Measurements from ENCODE around the gene WIF1. TPM values are rescaled to one million over a fixed set of nuclear protein-coding genes. Genes with fewer than 3 reads are reported as not detected.

The WIF1 gene
- total RNA-seq, 3 donors from 2014 or later (not counting 1 experiment from before 2014, with no cell fraction given), result not detected

GRCh38 chr12:65045269-65045668, 75.8 kb downstream of the WIF1 start:
- no peak for TF ChIP-seq CTCF (IDR thresholded peaks at IDR 0.05)
- no peaks in the 10 kb centered on the region for H3K36me3 ChIP-seq (ENCODE audit: control insufficient read depth, insufficient read depth, low read length)
- no peaks in the 10 kb centered on the region for H3K9me3 Mint-ChIP-seq
- no peak overlapping the region for H3K27ac Mint-ChIP-seq
- H3K27me3 ChIP-seq (ENCODE audit: control insufficient read depth, insufficient read depth, low read length), result peaks cover 3% of the 10 kb centered on the region
- no peak overlapping the region for H3K27ac ChIP-seq (ENCODE audit: low read length)
- peaks cover 17 to 24% of the 10 kb centered on the region in 2 donors for H3K27me3 Mint-ChIP-seq (ENCODE audit: low read depth in 2 of 2)
- no peak overlapping the region for H3K4me3 Mint-ChIP-seq
- no peaks in the 10 kb centered on the region for H3K9me3 ChIP-seq (ENCODE audit: control insufficient read depth, insufficient read depth, low read length)
- intact Hi-C loops (cut with micrococcal nuclease), result no loop called here
- H3K4me1 ChIP-seq (ENCODE audit: control insufficient read depth, insufficient read depth, low read length), result no peaks in the 10 kb centered on the region
- H3K4me3 ChIP-seq (ENCODE audit: low read length), result no peak overlapping the region
- 88% methylated on average over 3 of the region's 4 CpGs for WGBS (ENCODE audit: insufficient coverage)
- ATAC-seq (no peak), DNase-seq (no peak)
- no peaks in the 10 kb centered on the region for H3K4me1 Mint-ChIP-seq
- no peaks in the 10 kb centered on the region for H3K36me3 Mint-ChIP-seq

GRCh38 chr12:65039301-65039700, 81.8 kb downstream of the WIF1 start:
- ATAC-seq (no peak), DNase-seq (no peak)
- 88% methylated on average over 2 of the region's 2 CpGs for WGBS (ENCODE audit: insufficient coverage)
- Mint-ChIP-seq H3K27ac (no peak overlapping the region), H3K27me3 (ENCODE audit: low read depth in 2 of 2) (peaks cover 4 to 5% of the 10 kb centered on the region in 2 donors), H3K4me3 (no peak overlapping the region), H3K4me1 (no peaks in the 10 kb centered on the region), H3K9me3 (no peaks in the 10 kb centered on the region), H3K36me3 (no peaks in the 10 kb centered on the region)
- H3K9me3 ChIP-seq (ENCODE audit: control insufficient read depth, insufficient read depth, low read length), result no peaks in the 10 kb centered on the region
- no peaks in the 10 kb centered on the region for H3K4me1 ChIP-seq (ENCODE audit: control insufficient read depth, insufficient read depth, low read length)
- H3K27me3 ChIP-seq (ENCODE audit: control insufficient read depth, insufficient read depth, low read length), result peaks cover 3% of the 10 kb centered on the region
- no peak overlapping the region for H3K4me3 ChIP-seq (ENCODE audit: low read length)
- TF ChIP-seq CTCF (IDR thresholded peaks at IDR 0.05), result no peak
- no peaks in the 10 kb centered on the region for H3K36me3 ChIP-seq (ENCODE audit: control insufficient read depth, insufficient read depth, low read length)
- intact Hi-C loops (cut with micrococcal nuclease), result no loop called here
- no peak overlapping the region for H3K27ac ChIP-seq (ENCODE audit: low read length)

- H3K4me3 ChIP-seq (ENCODE audit: low read length), result no peak overlapping the region
- no peaks in the 10 kb centered on the region for H3K4me1 ChIP-seq (ENCODE audit: control insufficient read depth, insufficient read depth, low read length)
- Mint-ChIP-seq H3K9me3 (no peaks in the 10 kb centered on the region), H3K36me3 (no peaks in the 10 kb centered on the region), H3K4me3 (no peak overlapping the region), H3K4me1 (no peaks in the 10 kb centered on the region), H3K27me3 (ENCODE audit: low read depth in 2 of 2) (peaks cover 10 to 21% of the 10 kb centered on the region in 2 donors), H3K27ac (no peak overlapping the region)
- no peak for DNase-seq
- WGBS (ENCODE audit: insufficient coverage), result no CpG with 5 or more reads among the region's 2 CpGs
- peaks cover 2% of the 10 kb centered on the region for H3K27me3 ChIP-seq (ENCODE audit: control insufficient read depth, insufficient read depth, low read length)
- no peak overlapping the region for H3K27ac ChIP-seq (ENCODE audit: low read length)
- TF ChIP-seq CTCF (IDR thresholded peaks at IDR 0.05), result no peak
- no peaks in the 10 kb centered on the region for H3K36me3 ChIP-seq (ENCODE audit: control insufficient read depth, insufficient read depth, low read length)
- no peak for ATAC-seq
- no peaks in the 10 kb centered on the region for H3K9me3 ChIP-seq (ENCODE audit: control insufficient read depth, insufficient read depth, low read length)
- intact Hi-C loops (cut with micrococcal nuclease), result no loop called here
Measured at GRCh38 chr12:65025136-65025535, 96.0 kb downstream of the WIF1 start.

- no peaks in the 10 kb centered on the region for H3K9me3 Mint-ChIP-seq
- no peak for TF ChIP-seq CTCF (IDR thresholded peaks at IDR 0.05)
- Histone ChIP-seq H3K4me3 (ENCODE audit: low read length) (no peak overlapping the region), H3K27me3 (ENCODE audit: control insufficient read depth, insufficient read depth, low read length) (peaks cover 2% of the 10 kb centered on the region), H3K27ac (ENCODE audit: low read length) (no peak overlapping the region), H3K36me3 (ENCODE audit: control insufficient read depth, insufficient read depth, low read length) (no peaks in the 10 kb centered on the region), H3K4me1 (ENCODE audit: control insufficient read depth, insufficient read depth, low read length) (no peaks in the 10 kb centered on the region), H3K9me3 (ENCODE audit: control insufficient read depth, insufficient read depth, low read length) (no peaks in the 10 kb centered on the region)
- H3K4me1 Mint-ChIP-seq, result no peaks in the 10 kb centered on the region
- H3K36me3 Mint-ChIP-seq, result no peaks in the 10 kb centered on the region
- ATAC-seq (no peak), DNase-seq (no peak)
- 93% methylated on average over 2 of the region's 2 CpGs for WGBS (ENCODE audit: insufficient coverage)
- H3K4me3 Mint-ChIP-seq, result no peak overlapping the region
- H3K27ac Mint-ChIP-seq, result no peak overlapping the region
- intact Hi-C loops (cut with micrococcal nuclease), result no loop called here
- peaks cover 6 to 12% of the 10 kb centered on the region in 2 donors for H3K27me3 Mint-ChIP-seq (ENCODE audit: low read depth in 2 of 2)
Measured at GRCh38 chr12:65023485-65023884, 97.6 kb downstream of the WIF1 start.
